Brain pericyte (primary cell): Measurements from ENCODE around the gene ZNF578.
"Not testable (repeated sequence)": the region's sequence is repeated elsewhere in the genome, so short reads cannot be mapped to it uniquely, and the experiment has no call there.

Experiments
- DNase-seq: peaks from one replicate; pipeline ENCODE4 v3.0.0-alpha.2; 2012; ENCODE audit warnings: low read depth, low spot score

The ZNF578 gene

DNA sequence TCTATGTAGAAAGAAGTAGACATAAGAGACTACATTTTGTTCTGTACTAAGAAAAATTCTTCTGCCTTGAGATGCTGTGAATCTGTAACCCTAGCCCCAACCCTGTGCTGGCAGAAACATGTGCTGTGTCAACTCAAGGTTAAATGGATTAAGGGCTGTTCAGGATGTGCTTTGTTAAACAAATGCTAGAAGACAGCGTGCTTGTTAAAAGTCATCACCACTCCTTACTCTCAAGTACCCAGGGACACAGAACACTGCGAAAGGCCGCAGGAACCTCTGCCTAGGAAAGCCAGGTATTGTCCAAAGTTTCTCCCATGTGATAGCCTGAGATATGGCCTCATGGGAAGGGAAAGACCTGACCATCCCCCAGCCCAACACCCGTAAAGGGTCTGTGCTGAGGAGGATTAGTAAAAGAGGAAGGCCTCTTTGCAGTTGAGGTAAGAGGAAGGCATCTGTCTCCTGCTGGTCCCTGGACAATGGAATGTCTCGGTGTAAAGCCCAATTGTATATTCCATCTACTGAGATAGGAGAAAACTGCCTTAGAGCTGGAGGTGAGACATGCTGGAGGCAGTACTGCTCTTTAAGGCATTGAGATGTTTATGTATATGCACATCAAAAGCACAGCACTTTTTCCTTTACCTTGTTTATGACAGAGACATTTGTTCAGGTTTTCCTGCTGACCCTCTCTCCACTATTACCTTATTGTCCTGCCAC is 105.5 kb downstream of the ZNF578 start:
- not testable (repeated sequence) for DNase-seq

DNA sequence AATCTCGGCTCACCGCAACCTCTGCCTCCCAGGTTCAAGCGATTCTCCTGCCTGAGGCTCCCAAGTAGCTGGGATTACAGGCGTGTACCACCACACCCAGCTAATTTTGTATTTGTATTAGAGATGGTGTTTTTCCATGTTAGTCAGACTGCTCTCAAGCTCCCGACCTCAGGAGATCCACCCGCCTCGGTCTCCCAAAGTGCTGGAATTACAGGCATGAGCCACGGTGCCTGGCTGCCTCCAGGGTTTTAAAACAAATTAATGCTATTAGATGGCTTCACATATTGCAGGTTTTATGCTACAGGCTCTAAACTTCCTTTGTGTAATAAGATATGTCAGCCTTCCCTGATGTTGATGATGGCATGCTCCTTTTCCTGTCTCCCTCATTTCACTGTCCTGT is 108.3 kb downstream of the ZNF578 start:
- DNase-seq: not testable (repeated sequence)
